Transverse colon (tissue), 4 donors: ENCODE results near the gene ZNF92.

Source experiments
- CTCF ChIP-seq, 5 experiments: fragments of 200-600 bp in 3 of 5; fragments of 450-650 bp in 2 of 5; sonication (generic) in 3 of 5; IDR thresholded peaks; 1 replicate in 2 of 5; 2 replicates in 3 of 5; pipeline ENCODE4 v1.5.1; 2016 to 2017; ENCODE audit warnings: antibody characterized with exemption in 5 of 5, inconsistent platforms in 3 of 5, mild to moderate bottlenecking in 2 of 5, moderate library complexity in 1 of 5
- POLR2A ChIP-seq: fragments of 450-650 bp; IDR thresholded peaks from one replicate; pipeline ENCODE4 v1.6.1; 2016; ENCODE audit warnings: antibody characterized with exemption, mild to moderate bottlenecking, moderate library complexity
- POLR2AphosphoS5 ChIP-seq, 3 donors: sonication (generic); formaldehyde crosslinking; IDR thresholded peaks; one replicate each; pipeline ENCODE4 v1.6.1; 2016; ENCODE audit warnings: antibody characterized with exemption in 3 of 3

DNA sequence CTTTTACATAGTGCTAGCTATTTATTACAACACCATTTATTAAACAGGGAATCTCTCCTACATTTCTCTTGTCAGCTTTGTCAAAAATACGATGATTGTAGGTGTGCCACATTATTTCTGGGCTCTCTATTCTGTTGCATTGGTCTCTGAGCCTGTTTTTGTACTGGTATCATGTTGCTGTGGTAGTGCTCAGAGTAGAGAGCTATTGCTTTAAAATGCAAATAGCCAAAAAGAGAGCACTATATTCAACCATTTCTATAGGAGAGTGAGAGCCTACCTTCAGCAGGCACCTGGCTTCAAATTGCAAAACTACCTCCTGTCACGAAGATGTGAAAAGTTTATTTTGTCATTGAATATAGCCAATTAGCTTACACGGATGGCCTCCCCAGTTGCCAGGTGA is 8.1 kb downstream of the ZNF92 start:
- TF ChIP-seq POLR2A (no peak), CTCF (IDR thresholded peaks at IDR 0.05) (no peak), POLR2AphosphoS5 (IDR thresholded peaks at IDR 0.05) (no peak)
